GM21786 (cell line): ENCODE data around the gene TMEM215.

Experiments used
- ATAC-seq: cut with Tn5 transposase; IDR thresholded peaks from one replicate; pipeline ENCODE4 v1.9.1; 2021; ENCODE audit not compliant: unreplicated experiment

The TMEM215 gene

DNA sequence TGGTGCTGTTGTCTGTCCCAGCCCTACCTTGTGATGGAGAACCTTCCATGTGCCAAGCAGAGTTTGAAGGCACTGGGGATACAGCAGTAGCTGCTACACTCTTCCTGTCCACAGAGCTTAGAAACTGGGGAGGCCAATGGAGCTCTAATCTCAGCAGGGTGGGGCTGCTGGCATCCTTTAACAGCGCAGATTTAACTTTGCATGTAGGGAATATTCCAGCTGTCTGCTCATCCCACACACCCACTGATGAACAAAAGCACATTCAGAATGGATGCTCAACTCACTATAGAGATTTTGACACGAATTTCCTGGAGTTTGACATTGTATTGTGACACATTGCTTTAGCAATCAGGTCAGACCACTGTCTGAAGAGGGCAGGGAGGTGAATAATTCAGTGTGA lies 49.0 kb downstream of the TMEM215 start:
- no peak for ATAC-seq
